H9 (cell line): Measurements from ENCODE around the gene SLC7A6. TPM values are rescaled to one million over a fixed set of nuclear protein-coding genes. Genes with fewer than 3 reads are reported as not detected.

Source experiments
- DNase-seq: peaks from one replicate; pipeline ENCODE4 v3.0.0-alpha.2; 2017
- H2AFZ ChIP-seq: one replicate; pipeline ENCODE4 v1.6.1; 2013; ENCODE audit warnings: mild to moderate bottlenecking, low read length, control low read depth, moderate library complexity
- H2AK5ac ChIP-seq: 2 replicates; pipeline ENCODE4 v1.6.1; 2013; ENCODE audit warnings: low read length, control low read depth, mixed read lengths; ENCODE audit not compliant: insufficient read length
- H2BK120ac ChIP-seq: one replicate; pipeline ENCODE4 v1.6.1; 2013; ENCODE audit warnings: low read depth, mild to moderate bottlenecking, low read length, control low read depth, inconsistent platforms; ENCODE audit not compliant: poor library complexity, severe bottlenecking
- H2BK12ac ChIP-seq: 2 replicates; pipeline ENCODE4 v1.6.1; 2013; ENCODE audit warnings: low read length, control low read depth, mixed read lengths, low read depth; ENCODE audit not compliant: insufficient read length
- H2BK15ac ChIP-seq: 2 replicates; pipeline ENCODE4 v1.6.1; 2013; ENCODE audit warnings: low read depth, low read length, control low read depth
- H2BK20ac ChIP-seq: one replicate; pipeline ENCODE4 v1.6.1; 2013; ENCODE audit warnings: low read depth, mild to moderate bottlenecking, low read length, control low read depth, inconsistent platforms; ENCODE audit not compliant: poor library complexity, severe bottlenecking
- H2BK5ac ChIP-seq: 2 replicates; pipeline ENCODE4 v1.6.1; 2013; ENCODE audit warnings: low read length, control low read depth, mixed read lengths; ENCODE audit not compliant: insufficient read length
- H3K14ac ChIP-seq: 2 replicates; pipeline ENCODE4 v1.6.1; 2013; ENCODE audit warnings: low read length, control low read depth; ENCODE audit not compliant: insufficient read depth
- H3K18ac ChIP-seq: 2 replicates; pipeline ENCODE4 v1.6.1; 2013; ENCODE audit warnings: low read depth, mild to moderate bottlenecking, mixed read lengths, low read length, control low read depth; ENCODE audit not compliant: insufficient read length
- H3K23ac ChIP-seq: 2 replicates; pipeline ENCODE4 v1.6.1; 2013; ENCODE audit warnings: low read length, control low read depth, mixed read lengths, low read depth; ENCODE audit not compliant: insufficient read length
- H3K23me2 ChIP-seq: 2 replicates; pipeline ENCODE4 v1.6.1; 2013; ENCODE audit warnings: low read depth, mild to moderate bottlenecking, mixed read lengths, low read length, control low read depth; ENCODE audit not compliant: insufficient read length, poor library complexity, severe bottlenecking
- H3K27ac ChIP-seq: 2 replicates; pipeline ENCODE4 v1.5.1; 2013; ENCODE audit warnings: low read length, control low read depth, mixed read lengths, low read depth; ENCODE audit not compliant: insufficient read length
- H3K27me3 ChIP-seq: 2 replicates; pipeline ENCODE4 v1.6.1; 2013; ENCODE audit warnings: low read length, control low read depth, inconsistent platforms; ENCODE audit not compliant: insufficient read depth
- H3K4ac ChIP-seq: 2 replicates; pipeline ENCODE4 v1.6.1; 2013; ENCODE audit warnings: low read depth, mild to moderate bottlenecking, control low read depth, inconsistent platforms, low read length, moderate library complexity
- H3K4me1 ChIP-seq: 2 replicates; pipeline ENCODE4 v1.6.1; 2013; ENCODE audit warnings: low read length, control low read depth, inconsistent platforms; ENCODE audit not compliant: insufficient read depth
- H3K4me2 ChIP-seq: 2 replicates; pipeline ENCODE4 v1.6.1; 2013; ENCODE audit warnings: low read length, control low read depth, mixed read lengths; ENCODE audit not compliant: insufficient read length, insufficient read depth
- H3K56ac ChIP-seq: 2 replicates; pipeline ENCODE4 v1.6.1; 2013; ENCODE audit warnings: low read depth, mild to moderate bottlenecking, mixed read lengths, low read length, control low read depth; ENCODE audit not compliant: insufficient read length
- H3K79me1 ChIP-seq: 2 replicates; pipeline ENCODE4 v1.6.1; 2013; ENCODE audit warnings: low read depth, mild to moderate bottlenecking, moderate library complexity, low read length, control low read depth, inconsistent platforms; ENCODE audit not compliant: insufficient read depth, poor library complexity, severe bottlenecking
- H3K79me2 ChIP-seq: 2 replicates; pipeline ENCODE4 v1.6.1; 2013; ENCODE audit warnings: low read length, control low read depth, inconsistent platforms; ENCODE audit not compliant: insufficient read depth
- H3K9ac ChIP-seq: 2 replicates; pipeline ENCODE4 v1.6.1; 2013; ENCODE audit warnings: low read length, control low read depth, mixed read lengths; ENCODE audit not compliant: insufficient read length; ENCODE audit errors: extremely low read depth
- H3K9me3 ChIP-seq: one replicate; pipeline ENCODE4 v1.6.1; 2013; ENCODE audit warnings: low read depth, low read length, inconsistent platforms; ENCODE audit not compliant: control insufficient read depth
- H3T11ph ChIP-seq: one replicate; pipeline ENCODE4 v1.6.1; 2013; ENCODE audit warnings: mild to moderate bottlenecking, low read length, control low read depth, inconsistent platforms
- H4K20me1 ChIP-seq: one replicate; pipeline ENCODE4 v1.6.1; 2013; ENCODE audit not compliant: control insufficient read depth, insufficient read length, insufficient read depth
- H4K5ac ChIP-seq: 2 replicates; pipeline ENCODE4 v1.6.1; 2013; ENCODE audit warnings: low read depth, mild to moderate bottlenecking, mixed read lengths, low read length, control low read depth; ENCODE audit not compliant: insufficient read length
- H4K8ac ChIP-seq: replicated peaks from 2 replicates; pipeline ENCODE4 v1.6.1; 2013; ENCODE audit warnings: low read length, control low read depth, mixed read lengths, low read depth; ENCODE audit not compliant: insufficient read length
- H4K91ac ChIP-seq: 2 replicates; pipeline ENCODE4 v1.6.1; 2013; ENCODE audit warnings: low read depth, mild to moderate bottlenecking, moderate library complexity, mixed read lengths, low read length, control low read depth; ENCODE audit not compliant: insufficient read length
- H3K27ac Mint-ChIP-seq, 3 experiments: 2 replicates in 2 of 3; 3 replicates in 1 of 3; pipeline ENCODE4 v1.8.0; 2020 to 2021; ENCODE audit warnings: mixed read lengths in 3 of 3, mild to moderate bottlenecking in 1 of 3, moderate library complexity in 1 of 3
- H3K27me3 Mint-ChIP-seq: 2 replicates; pipeline ENCODE4 v1.8.0; 2021; ENCODE audit warnings: low read depth, mild to moderate bottlenecking, moderate library complexity, mixed read lengths
- H3K36me3 Mint-ChIP-seq, 3 experiments: 2 replicates in 2 of 3; 3 replicates in 1 of 3; pipeline ENCODE4 v1.8.0; 2020 to 2021; ENCODE audit warnings: low read depth in 3 of 3, mixed read lengths in 3 of 3; ENCODE audit not compliant: insufficient read depth in 1 of 3
- H3K4me1 Mint-ChIP-seq, 2 experiments: 2 replicates each; pipeline ENCODE4 v1.8.0; 2020; ENCODE audit warnings: mixed read lengths in 2 of 2
- H3K4me3 Mint-ChIP-seq, 2 experiments: 2 replicates in 1 of 2; 3 replicates in 1 of 2; pipeline ENCODE4 v1.8.0; 2020 to 2021; ENCODE audit warnings: mild to moderate bottlenecking in 2 of 2, mixed read lengths in 2 of 2, moderate library complexity in 1 of 2
- H3K9me3 Mint-ChIP-seq, 2 experiments: 2 replicates in 1 of 2; 3 replicates in 1 of 2; pipeline ENCODE4 v1.8.0; 2020; ENCODE audit warnings: mild to moderate bottlenecking in 2 of 2, mixed read lengths in 2 of 2, moderate library complexity in 1 of 2
- WGBS: extraction: QIAGEN DNeasy Blood & Tissue Kit; methylation state at CpG from one replicate; pipeline ENCODE4 v1.1.7; 2013; ENCODE audit warnings: missing lambda C conversion rate, low lambda C conversion rate, mixed read lengths; ENCODE audit not compliant: insufficient read length; ENCODE audit errors: extremely low coverage; 5-methylcytosine and 5-hydroxymethylcytosine counted together
- total RNA-seq: library from RNA; stranded (reverse); gene quantifications from 2 replicates; pipeline ENCODE4 v1.2.1, GENCODE V29; 2021
- TF ChIP-seq, protein P1 (sequence below): fragments of 200-600 bp; sonication (generic); conservative IDR thresholded peaks from 3 replicates; pipeline ENCODE4 v1.8.0; 2021; ENCODE audit warnings: antibody characterized with exemption, mild to moderate bottlenecking

SLC7A6 gene
- total RNA-seq, 1 experiment from 2014 or later, result 21.1 TPM

DNA sequence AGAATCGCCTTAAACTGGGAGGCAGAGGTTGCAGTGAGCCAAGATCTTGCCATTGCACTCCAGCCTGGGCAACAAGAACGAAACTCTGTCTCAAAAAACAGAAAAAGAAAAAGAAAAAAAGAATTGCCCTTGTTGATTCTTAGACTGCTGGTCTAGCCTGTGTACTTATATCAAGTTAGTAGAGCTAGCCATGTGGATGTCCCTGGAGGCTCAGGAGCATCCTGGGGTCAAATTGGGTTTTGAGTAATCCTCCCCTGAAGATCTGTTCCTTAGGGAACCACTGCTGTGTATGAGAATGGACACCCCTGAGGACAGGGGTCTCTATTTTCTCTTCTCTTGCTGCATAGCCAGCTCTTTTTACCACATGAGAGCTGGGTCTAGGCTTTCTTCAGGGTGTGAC lies 24.9 kb downstream of the SLC7A6 start:
- no peak overlapping the region; a peak in 1 of 7 replicates for H3K27ac Mint-ChIP-seq
- H3K4me2 ChIP-seq, result no peak overlapping the region
- no peaks in the 10 kb centered on the region for H3K27me3 ChIP-seq
- no peak overlapping the region for H3K9ac ChIP-seq
- no peak overlapping the region for H4K91ac ChIP-seq
- no peaks in the 10 kb centered on the region for H3K23me2 ChIP-seq
- H2BK15ac ChIP-seq, result no peak overlapping the region
- H2AFZ ChIP-seq, result no peak overlapping the region
- H3K14ac ChIP-seq, result no peak overlapping the region
- no peak overlapping the region for H2BK5ac ChIP-seq
- H3K18ac ChIP-seq, result no peak overlapping the region
- no peak overlapping the region for H2BK20ac ChIP-seq
- H2AK5ac ChIP-seq, result no peak overlapping the region
- H3K9me3 Mint-ChIP-seq, result no peaks in the 10 kb centered on the region
- H3K4ac ChIP-seq, result no peak overlapping the region
- no peak overlapping the region for H2BK120ac ChIP-seq
- no peak overlapping the region for H3K56ac ChIP-seq
- H4K20me1 ChIP-seq, result peaks cover 2% of the 10 kb centered on the region
- H3K4me1 ChIP-seq, result no peaks in the 10 kb centered on the region
- H3K79me1 ChIP-seq, result no peaks in the 10 kb centered on the region
- H4K8ac ChIP-seq, result no peak overlapping the region
- no peak overlapping the region for H2BK12ac ChIP-seq
- no peak overlapping the region for H3T11ph ChIP-seq
- no peak overlapping the region for H3K23ac ChIP-seq
- TF ChIP-seq, protein P1, sequence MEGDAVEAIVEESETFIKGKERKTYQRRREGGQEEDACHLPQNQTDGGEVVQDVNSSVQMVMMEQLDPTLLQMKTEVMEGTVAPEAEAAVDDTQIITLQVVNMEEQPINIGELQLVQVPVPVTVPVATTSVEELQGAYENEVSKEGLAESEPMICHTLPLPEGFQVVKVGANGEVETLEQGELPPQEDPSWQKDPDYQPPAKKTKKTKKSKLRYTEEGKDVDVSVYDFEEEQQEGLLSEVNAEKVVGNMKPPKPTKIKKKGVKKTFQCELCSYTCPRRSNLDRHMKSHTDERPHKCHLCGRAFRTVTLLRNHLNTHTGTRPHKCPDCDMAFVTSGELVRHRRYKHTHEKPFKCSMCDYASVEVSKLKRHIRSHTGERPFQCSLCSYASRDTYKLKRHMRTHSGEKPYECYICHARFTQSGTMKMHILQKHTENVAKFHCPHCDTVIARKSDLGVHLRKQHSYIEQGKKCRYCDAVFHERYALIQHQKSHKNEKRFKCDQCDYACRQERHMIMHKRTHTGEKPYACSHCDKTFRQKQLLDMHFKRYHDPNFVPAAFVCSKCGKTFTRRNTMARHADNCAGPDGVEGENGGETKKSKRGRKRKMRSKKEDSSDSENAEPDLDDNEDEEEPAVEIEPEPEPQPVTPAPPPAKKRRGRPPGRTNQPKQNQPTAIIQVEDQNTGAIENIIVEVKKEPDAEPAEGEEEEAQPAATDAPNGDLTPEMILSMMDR, result no peak
- no peaks in the 10 kb centered on the region for H3K27me3 Mint-ChIP-seq
- no peak overlapping the region for H3K27ac ChIP-seq
- peaks cover 20 to 37% (median 23%) of the 10 kb centered on the region in 3 experiments; a peak in 6 of 7 replicates for H3K36me3 Mint-ChIP-seq
- DNase-seq, result no peak
- H3K9me3 ChIP-seq, result peaks cover 5% of the 10 kb centered on the region
- WGBS, result no CpG with 5 or more reads among the region's 2 CpGs
- H4K5ac ChIP-seq, result no peak overlapping the region
- H3K4me3 Mint-ChIP-seq, result no peak overlapping the region
- H3K4me1 Mint-ChIP-seq, result peaks cover 4 to 10% of the 10 kb centered on the region in 2 experiments; a peak in 3 of 4 replicates
- H3K79me2 ChIP-seq, result 0 out of 2 replicates have a peak, but pooled peaks cover 2% of the 10 kb centered on the region
